Gastrocnemius medialis (tissue), 4 donors: ENCODE measurements around the gene MTM1. TPM values are rescaled to one million over a fixed set of nuclear protein-coding genes. Genes with fewer than 3 reads are reported as not detected.

ENCODE experiments used
- ATAC-seq, 2 donors: fragments of 150-250 bp; one replicate each; pipeline ENCODE4 v1.9.1; 2016
- DNase-seq, 2 donors: peaks; one replicate each; pipeline ENCODE4 v3.0.0-alpha.2; 2019
- H3K27ac ChIP-seq, 4 donors: fragments of 200-600 bp; sonication (generic); 1 replicate in 1 of 4; 2 replicates in 3 of 4; pipeline ENCODE4 v1.5.1; 2016 to 2018; ENCODE audit warnings: mild to moderate bottlenecking in 2 of 4, moderate library complexity in 1 of 4
- H3K27me3 ChIP-seq, 3 donors: fragments of 200-600 bp; sonication (generic) in 2 of 3; 1 replicate in 1 of 3; 2 replicates in 2 of 3; pipeline versions ENCODE4 v1.5.1 to v1.6.0; 2016 to 2019; ENCODE audit warnings: mild to moderate bottlenecking in 1 of 3, moderate library complexity in 1 of 3
- H3K36me3 ChIP-seq, 2 donors: fragments of 200-600 bp; sonication (generic) in 1 of 2; one replicate each; pipeline ENCODE4 v1.5.1; 2017 to 2018
- H3K4me1 ChIP-seq, 2 donors: fragments of 200-600 bp; sonication (generic) in 1 of 2; one replicate each; pipeline ENCODE4 v1.5.1; 2016 to 2017; ENCODE audit warnings: mild to moderate bottlenecking in 2 of 2
- H3K4me3 ChIP-seq, 4 donors: fragments of 200-600 bp; sonication (generic) in 3 of 4; 1 replicate in 1 of 4; 2 replicates in 3 of 4; pipeline ENCODE4 v1.5.1; 2016 to 2019; ENCODE audit warnings: mild to moderate bottlenecking in 2 of 4
- H3K9me3 ChIP-seq, 3 donors: fragments of 200-600 bp; sonication (generic) in 2 of 3; 1 replicate in 1 of 3; 2 replicates in 2 of 3; pipeline ENCODE4 v1.5.1; 2016 to 2019
- CTCF ChIP-seq, 5 experiments: fragments of 450-650 bp in 3 of 5; fragments of 200-600 bp in 2 of 5; sonication (generic) in 2 of 5; IDR thresholded peaks in 4 of 5; conservative IDR thresholded peaks in 1 of 5; 1 replicate in 4 of 5; 2 replicates in 1 of 5; pipeline ENCODE4 v1.5.1; 2016 to 2019; ENCODE audit warnings: antibody characterized with exemption in 5 of 5, mild to moderate bottlenecking in 3 of 5, moderate library complexity in 3 of 5
- POLR2A ChIP-seq, 2 donors: fragments of 450-650 bp; IDR thresholded peaks; one replicate each; pipeline ENCODE4 v1.6.1; 2017; ENCODE audit warnings: antibody characterized with exemption in 2 of 2, mild to moderate bottlenecking in 2 of 2, moderate library complexity in 2 of 2
- in situ Hi-C, 4 donors: fragments of 200-750 bp; cut with MboI; loops; one replicate each; pipeline versions ENCODE4 v1.15.0 to v1.8.0; 2017; ENCODE audit warnings: low sequenced_read_pairs in 4 of 4
- intact Hi-C: fragments of 100-400 bp; cut with DNase I; formaldehyde crosslinking; loops from one replicate; pipeline ENCODE4 v1.15.1; 2023; ENCODE audit warnings: low total_unique reads
- total RNA-seq, 4 donors: library from RNA; depleted of rRNA; stranded (reverse); fragments of >200 nt; gene quantifications; one replicate each; pipeline versions ENCODE4 v1.1.0 to v1.2.3, GENCODE V29; 2016

The MTM1 gene
- total RNA-seq, 4 donors from 2014 or later: 6.3 to 18.1 (median 11.5) TPM

- in situ Hi-C loops (no loop called here), intact Hi-C loops (no loop called here)
- ATAC-seq: no peak
- TF ChIP-seq POLR2A (IDR thresholded peaks at IDR 0.05) (no peak), CTCF (IDR thresholded peaks at IDR 0.05 in 4 of 5, conservative IDR thresholded peaks at IDR 0.05 in 1 of 5) (no peak)
- no peaks in the 10 kb centered on the region for H3K27me3 ChIP-seq
- no peaks in the 10 kb centered on the region for H3K36me3 ChIP-seq
- H3K9me3 ChIP-seq: no peaks in the 10 kb centered on the region
- no peak for DNase-seq
- no peaks in the 10 kb centered on the region for H3K4me1 ChIP-seq
- no peak overlapping the region for H3K27ac ChIP-seq
- H3K4me3 ChIP-seq: no peak overlapping the region
These were observed 10.0 kb upstream of the MTM1 start for GRCh38 chrX:150558424-150558823.

GRCh38 chrX:150564838-150565237, 3.6 kb upstream of the MTM1 start:
- ATAC-seq: no peak
- peaks cover 4 to 7% of the 10 kb centered on the region in 2 donors for H3K4me1 ChIP-seq
- H3K27ac ChIP-seq: no peak overlapping the region
- DNase-seq: no peak
- intact Hi-C loops (loop anchor here (10.0 kb wide), 1 partner anchor 620 kb away; no protein-coding TSS in a partner anchor), in situ Hi-C loops (no loop called here)
- TF ChIP-seq CTCF (IDR thresholded peaks at IDR 0.05 in 4 of 5, conservative IDR thresholded peaks at IDR 0.05 in 1 of 5) (no peak), POLR2A (IDR thresholded peaks at IDR 0.05) (no peak)
- H3K27me3 ChIP-seq: no peaks in the 10 kb centered on the region
- no peaks in the 10 kb centered on the region for H3K36me3 ChIP-seq
- H3K9me3 ChIP-seq: no peaks in the 10 kb centered on the region
- H3K4me3 ChIP-seq: no peak overlapping the region

- intact Hi-C loops: loop anchor here (10.0 kb wide), 1 partner anchor 621 kb away; no protein-coding TSS in a partner anchor
- in situ Hi-C loops: no loop called here
- DNase-seq: no peak
These were observed 2.9 kb upstream of the MTM1 start for GRCh38 chrX:150565551-150565950.

GRCh38 chrX:150566734-150567182, 1.7 kb upstream of the MTM1 start:
- DNase-seq (no peak), ATAC-seq (no peak)
- in situ Hi-C loops: no loop called here
- Histone ChIP-seq H3K9me3 (no peaks in the 10 kb centered on the region), H3K4me1 (peaks cover 7 to 13% of the 10 kb centered on the region in 2 donors), H3K27me3 (no peaks in the 10 kb centered on the region), H3K27ac (no peak overlapping the region), H3K4me3 (no peak overlapping the region), H3K36me3 (no peaks in the 10 kb centered on the region)
- TF ChIP-seq POLR2A (IDR thresholded peaks at IDR 0.05): no peak
- no peak for TF ChIP-seq CTCF (IDR thresholded peaks at IDR 0.05 in 4 of 5, conservative IDR thresholded peaks at IDR 0.05 in 1 of 5)
- intact Hi-C loops: loop anchor here (10.0 kb wide), 1 partner anchor 622 kb away; no protein-coding TSS in a partner anchor

More at GRCh38 chrX:150565551-150565950, 2.9 kb upstream of the MTM1 start:
- Histone ChIP-seq H3K27me3 (no peaks in the 10 kb centered on the region), H3K36me3 (no peaks in the 10 kb centered on the region), H3K4me1 (peaks cover 4 to 10% of the 10 kb centered on the region in 2 donors), H3K9me3 (no peaks in the 10 kb centered on the region), H3K27ac (no peak overlapping the region), H3K4me3 (no peak overlapping the region)
- no peak for ATAC-seq
- TF ChIP-seq CTCF (IDR thresholded peaks at IDR 0.05 in 4 of 5, conservative IDR thresholded peaks at IDR 0.05 in 1 of 5) (no peak), POLR2A (IDR thresholded peaks at IDR 0.05) (no peak)
